Activated T-helper 17 cell treated with anti-CD3 and anti-CD28 coated beads, Interleukin-2, amount 50 U/mL, for 72 hours (primary cell): ENCODE results near the gene MMP14. TPM values are rescaled to one million over a fixed set of nuclear protein-coding genes. Genes with fewer than 3 reads are reported as not detected.
A peak's percentile ranks its signal among the peaks of the same experiment; 100 is the strongest.

Experiments used
- ATAC-seq: fragments of 150-1000 bp; cut with Tn5 transposase; replicated peaks from 2 replicates; pipeline ENCODE4 v1.10.0; 2021; ENCODE audit warnings: mild to moderate bottlenecking, moderate library complexity
- H3K27ac Mint-ChIP-seq: one replicate; pipeline ENCODE4 v1.8.0; 2022; ENCODE audit warnings: mixed read lengths
- H3K27me3 Mint-ChIP-seq: one replicate; pipeline ENCODE4 v1.8.0; 2022; ENCODE audit warnings: mixed read lengths
- H3K36me3 Mint-ChIP-seq: one replicate; pipeline ENCODE4 v1.8.0; 2022; ENCODE audit warnings: low read depth, mild to moderate bottlenecking, mixed read lengths
- H3K4me1 Mint-ChIP-seq: one replicate; pipeline ENCODE4 v1.8.0; 2022; ENCODE audit warnings: mixed read lengths
- H3K4me3 Mint-ChIP-seq: one replicate; pipeline ENCODE4 v1.8.0; 2022; ENCODE audit warnings: mild to moderate bottlenecking, mixed read lengths
- H3K9me3 Mint-ChIP-seq: one replicate; pipeline ENCODE4 v1.8.0; 2022; ENCODE audit warnings: mixed read lengths
- total RNA-seq, 2 donors: library from RNA; stranded (reverse); gene quantifications; one replicate each; pipeline ENCODE4 v1.2.3, GENCODE V29; 2022

Gene MMP14
- total RNA-seq, 2 donors from 2014 or later, result 1.5 to 2.1 TPM

GRCh38 chr14:22875003-22875747 is 38.8 kb downstream of the MMP14 start:
- no peaks in the 10 kb centered on the region for H3K27me3 Mint-ChIP-seq
- peaks cover 73% of the 10 kb centered on the region for H3K36me3 Mint-ChIP-seq
- H3K9me3 Mint-ChIP-seq, result no peaks in the 10 kb centered on the region
- H3K4me1 Mint-ChIP-seq, result peaks cover 22% of the 10 kb centered on the region
- H3K4me3 Mint-ChIP-seq, result no peak overlapping the region
- H3K27ac Mint-ChIP-seq, result no peak overlapping the region
- no peak for ATAC-seq

GRCh38 chr14:22875748-22876319 is 39.4 kb downstream of the MMP14 start:
- peaks cover 73% of the 10 kb centered on the region for H3K36me3 Mint-ChIP-seq
- no peaks in the 10 kb centered on the region for H3K9me3 Mint-ChIP-seq
- H3K4me1 Mint-ChIP-seq, result peaks cover 18% of the 10 kb centered on the region
- peak overlapping the region; percentile 38 for H3K27ac Mint-ChIP-seq
- no peak overlapping the region for H3K4me3 Mint-ChIP-seq
- ATAC-seq, result no peak
- no peaks in the 10 kb centered on the region for H3K27me3 Mint-ChIP-seq

GRCh38 chr14:22877000-22877501 is 40.7 kb downstream of the MMP14 start:
- Mint-ChIP-seq H3K36me3 (peaks cover 73% of the 10 kb centered on the region), H3K27ac (no peak overlapping the region), H3K4me1 (peaks cover 23% of the 10 kb centered on the region), H3K27me3 (no peaks in the 10 kb centered on the region), H3K9me3 (no peaks in the 10 kb centered on the region), H3K4me3 (no peak overlapping the region)
- no peak for ATAC-seq

GRCh38 chr14:22878271-22879246 is 42.2 kb downstream of the MMP14 start:
- Mint-ChIP-seq H3K27me3 (no peaks in the 10 kb centered on the region), H3K27ac (peak overlapping the region; percentile 74), H3K36me3 (peaks cover 59% of the 10 kb centered on the region), H3K4me1 (peaks cover 22% of the 10 kb centered on the region), H3K4me3 (no peak overlapping the region), H3K9me3 (no peaks in the 10 kb centered on the region)
- ATAC-seq, result no peak

- no peaks in the 10 kb centered on the region for H3K27me3 Mint-ChIP-seq
- H3K36me3 Mint-ChIP-seq, result peaks cover 24% of the 10 kb centered on the region
- H3K27ac Mint-ChIP-seq, result peak overlapping the region; percentile 1
- no peaks in the 10 kb centered on the region for H3K9me3 Mint-ChIP-seq
- no peak for ATAC-seq
- no peak overlapping the region for H3K4me3 Mint-ChIP-seq
- H3K4me1 Mint-ChIP-seq, result peaks cover 30% of the 10 kb centered on the region
Observed at GRCh38 chr14:22882064-22882463, 45.7 kb downstream of the MMP14 start.

GRCh38 chr14:22882529-22883172 is 46.3 kb downstream of the MMP14 start:
- Mint-ChIP-seq H3K27me3 (no peaks in the 10 kb centered on the region), H3K9me3 (no peaks in the 10 kb centered on the region), H3K4me3 (no peak overlapping the region), H3K36me3 (peaks cover 19% of the 10 kb centered on the region), H3K4me1 (peaks cover 30% of the 10 kb centered on the region), H3K27ac (peak overlapping the region; percentile 49)
- no peak for ATAC-seq

- no peak for ATAC-seq
Observed at GRCh38 chr14:22883173-22883976, 47.0 kb downstream of the MMP14 start, which contains the start of gene REM2. Gene REM2, plus strand, starts transcription at chr14:22883222. Its CDS starts 66 bp downstream, at chr14:22883288.

GRCh38 chr14:22884076-22884737 is 47.8 kb downstream of the MMP14 start:
- Mint-ChIP-seq H3K4me3 (no peak overlapping the region), H3K27me3 (no peaks in the 10 kb centered on the region), H3K9me3 (no peaks in the 10 kb centered on the region), H3K4me1 (peaks cover 29% of the 10 kb centered on the region), H3K27ac (peak overlapping the region; percentile 16), H3K36me3 (peaks cover 5% of the 10 kb centered on the region)
- no peak for ATAC-seq

More at GRCh38 chr14:22883173-22883976, 47.0 kb downstream of the MMP14 start, which contains the start of gene REM2:
- H3K4me1 Mint-ChIP-seq, result peaks cover 30% of the 10 kb centered on the region
- no peaks in the 10 kb centered on the region for H3K27me3 Mint-ChIP-seq
- no peak within 1 kb of the TSS for H3K4me3 Mint-ChIP-seq
- peaks cover 11% of the 10 kb centered on the region for H3K36me3 Mint-ChIP-seq
- peak within 1 kb of the TSS; percentile 49 for H3K27ac Mint-ChIP-seq
- no peaks in the 10 kb centered on the region for H3K9me3 Mint-ChIP-seq

- Mint-ChIP-seq H3K27ac (peak overlapping the region; percentile 61), H3K4me3 (peak overlapping the region; percentile 92), H3K4me1 (peaks cover 29% of the 10 kb centered on the region), H3K9me3 (no peaks in the 10 kb centered on the region), H3K27me3 (no peaks in the 10 kb centered on the region), H3K36me3 (no peaks in the 10 kb centered on the region)
- ATAC-seq, result no peak
Observed at GRCh38 chr14:22884738-22885523, 48.5 kb downstream of the MMP14 start.

- H3K4me1 Mint-ChIP-seq, result peaks cover 35% of the 10 kb centered on the region
- H3K27ac Mint-ChIP-seq, result no peak overlapping the region
- no peaks in the 10 kb centered on the region for H3K36me3 Mint-ChIP-seq
- no peaks in the 10 kb centered on the region for H3K27me3 Mint-ChIP-seq
- H3K9me3 Mint-ChIP-seq, result no peaks in the 10 kb centered on the region
- peak overlapping the region; percentile 92 for H3K4me3 Mint-ChIP-seq
- ATAC-seq, result no peak
Observed at GRCh38 chr14:22885975-22886374, 49.6 kb downstream of the MMP14 start.

GRCh38 chr14:22886500-22887259 is 50.3 kb downstream of the MMP14 start:
- Mint-ChIP-seq H3K27ac (peak overlapping the region; percentile 93), H3K27me3 (no peaks in the 10 kb centered on the region), H3K36me3 (no peaks in the 10 kb centered on the region), H3K4me1 (peaks cover 32% of the 10 kb centered on the region), H3K4me3 (peak overlapping the region; percentile 92), H3K9me3 (no peaks in the 10 kb centered on the region)
- peak; percentile 79 for ATAC-seq
